Epithelial cell of esophagus (primary cell): ENCODE data around the gene DGKQ.

Source experiments
- DNase-seq: peaks from one replicate; pipeline ENCODE4 v3.0.0; 2010; ENCODE audit warnings: low read depth
- H3K4me3 ChIP-seq: 2 replicates; pipeline ENCODE4 v1.5.1; 2011; ENCODE audit warnings: mild to moderate bottlenecking, low read length, control low read depth
- CTCF ChIP-seq: IDR thresholded peaks from 2 replicates; pipeline ENCODE4 v1.5.1; 2011; ENCODE audit warnings: low read depth, mild to moderate bottlenecking, low read length, control low read depth, inconsistent platforms; ENCODE audit not compliant: insufficient read depth; ENCODE audit errors: missing control alignments

Gene DGKQ

GRCh38 chr4:957231-957580 lies 16.2 kb downstream of the DGKQ start:
- DNase-seq: no peak
- no peak for TF ChIP-seq CTCF
- H3K4me3 ChIP-seq: no peak overlapping the region

GRCh38 chr4:956531-957230 lies 16.7 kb downstream of the DGKQ start:
- TF ChIP-seq CTCF: no peak
- H3K4me3 ChIP-seq: no peak overlapping the region
- DNase-seq: no peak

- no peak for DNase-seq
- H3K4me3 ChIP-seq: no peak overlapping the region
- TF ChIP-seq CTCF: no peak
Measured at GRCh38 chr4:955931-956381, 17.4 kb downstream of the DGKQ start.

- TF ChIP-seq CTCF: no peak
- no peak for DNase-seq
- no peak overlapping the region for H3K4me3 ChIP-seq
Measured at GRCh38 chr4:955161-955921, 18.0 kb downstream of the DGKQ start.

DNA sequence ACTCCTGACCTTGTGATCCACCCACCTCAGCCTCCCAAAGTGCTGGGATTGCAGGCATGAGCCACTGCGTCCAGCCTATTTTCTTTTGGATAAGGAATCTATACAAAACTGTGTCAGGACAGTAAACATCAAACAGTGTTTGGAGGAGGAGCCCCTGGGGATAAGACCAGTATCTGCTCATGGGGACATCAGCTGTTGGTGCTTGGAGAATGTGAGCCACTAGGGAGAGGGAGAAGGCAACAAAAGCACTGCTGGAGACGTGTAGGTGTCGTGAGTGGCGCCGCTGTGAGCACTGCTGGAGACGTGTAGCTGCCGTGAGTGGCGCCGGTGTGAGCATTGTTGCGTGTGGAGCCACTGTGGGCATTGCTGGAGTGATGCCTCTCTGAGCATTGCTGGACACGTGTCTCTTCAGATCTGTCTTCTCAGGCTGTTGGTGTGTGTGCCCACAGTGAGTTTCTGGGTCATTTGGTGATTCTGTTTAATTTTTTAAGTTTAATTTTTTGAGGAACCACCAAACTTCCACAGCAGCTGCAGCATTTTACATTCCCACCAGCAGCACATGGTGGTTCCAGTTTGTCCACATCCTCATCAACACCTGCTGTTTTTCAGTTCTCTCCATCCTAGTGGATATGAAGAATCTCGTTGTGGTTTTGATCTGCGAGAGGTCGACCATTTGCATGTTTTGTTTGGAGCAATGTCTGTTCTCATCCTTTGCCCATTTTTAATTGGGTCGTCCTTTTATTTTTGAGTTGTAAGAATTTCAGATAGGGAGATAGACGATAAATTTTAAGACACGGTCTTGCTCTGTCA lies 19.0 kb downstream of the DGKQ start:
- DNase-seq: no peak

DNA sequence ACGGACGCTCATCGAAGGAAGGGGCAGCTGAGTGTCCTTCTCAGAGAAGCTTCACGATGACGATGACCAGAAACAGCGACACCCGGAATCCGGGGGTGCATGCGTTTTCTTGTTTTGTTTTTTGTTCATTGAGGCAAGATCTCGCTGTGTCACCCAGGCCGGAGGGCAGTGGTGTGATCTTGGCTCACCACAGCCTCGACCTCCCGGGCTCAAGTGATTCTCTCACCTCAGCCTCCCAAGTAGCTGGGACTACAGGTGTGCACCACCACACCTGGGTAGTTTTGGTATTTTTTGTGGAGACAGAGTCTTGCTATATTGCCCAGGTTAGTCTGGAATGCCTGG lies 19.8 kb downstream of the DGKQ start:
- no peak for TF ChIP-seq CTCF
- H3K4me3 ChIP-seq: no peak overlapping the region
- no peak for DNase-seq

More for the DNA sequence above, 19.0 kb downstream of the DGKQ start:
- no peak for TF ChIP-seq CTCF
- no peak overlapping the region for H3K4me3 ChIP-seq
